Stomach (tissue), 9 donors: Measurements from ENCODE around the gene SGMS1. TPM values are rescaled to one million over a fixed set of nuclear protein-coding genes. Genes with fewer than 3 reads are reported as not detected.

Experiments
- DNase-seq, 2 donors: peaks; one replicate each; pipeline versions ENCODE4 v3.0.0 to v3.0.0-alpha.2; 2013 to 2019
- H3K27ac ChIP-seq, 5 donors: fragments of 200-600 bp in 4 of 5; sonication (generic) in 4 of 5; one replicate each; pipeline ENCODE4 v1.5.1; 2013 to 2019; ENCODE audit warnings: mild to moderate bottlenecking in 1 of 5, moderate library complexity in 1 of 5
- H3K27me3 ChIP-seq, 3 donors: fragments of 200-600 bp; sonication (generic); one replicate each; pipeline ENCODE4 v1.5.1; 2017 to 2019; ENCODE audit warnings: mixed run types in 1 of 3
- H3K36me3 ChIP-seq, 4 donors: fragments of 200-600 bp; sonication (generic); 1 replicate in 3 of 4; 2 replicates in 1 of 4; pipeline ENCODE4 v1.5.1; 2016 to 2019
- H3K4me1 ChIP-seq, 4 donors: fragments of 200-600 bp; sonication (generic); one replicate each; pipeline ENCODE4 v1.5.1; 2016 to 2019
- H3K4me3 ChIP-seq, 4 donors: fragments of 200-600 bp; sonication (generic) in 3 of 4; one replicate each; pipeline ENCODE4 v1.5.1; 2016 to 2019; ENCODE audit warnings: mild to moderate bottlenecking in 1 of 4
- H3K9me3 ChIP-seq, 4 donors: fragments of 200-600 bp; sonication (generic); one replicate each; pipeline ENCODE4 v1.5.1; 2016 to 2019
- EP300 ChIP-seq: sonication (generic); formaldehyde crosslinking; IDR thresholded peaks from one replicate; pipeline ENCODE4 v1.6.1; 2017; ENCODE audit warnings: antibody characterized with exemption
- POLR2A ChIP-seq, 4 donors: fragments of 450-650 bp; IDR thresholded peaks; one replicate each; pipeline ENCODE4 v1.6.1; 2016; ENCODE audit warnings: antibody characterized with exemption in 4 of 4, control low read depth in 2 of 4, mild to moderate bottlenecking in 1 of 4, moderate library complexity in 1 of 4
- POLR2AphosphoS5 ChIP-seq, 3 donors: sonication (generic); formaldehyde crosslinking; IDR thresholded peaks; one replicate each; pipeline ENCODE4 v1.6.1; 2016; ENCODE audit warnings: antibody characterized with exemption in 3 of 3
- WGBS, 5 donors: extraction: QIAGEN DNeasy Blood & Tissue Kit in 3 of 5; methylation state at CpG; one replicate each; pipeline versions ENCODE4 v1.1.5 to v1.1.7; 2013 to 2018; 5-methylcytosine and 5-hydroxymethylcytosine counted together
- intact Hi-C: fragments of 100-400 bp; cut with DNase I; formaldehyde crosslinking; loops from one replicate; pipeline ENCODE4 v1.15.1; 2023; ENCODE audit warnings: low total_unique reads
- polyA plus RNA-seq, 3 donors: library from polyadenylated mRNA; stranded (reverse); fragments of 200-250 nt; gene quantifications; one replicate each; pipeline ENCODE4 v1.2.3, GENCODE V29; 2013
- total RNA-seq, 5 donors: library from RNA; depleted of rRNA; stranded (reverse); fragments of >200 nt; gene quantifications; one replicate each; pipeline versions ENCODE4 v1.1.0 to v1.2.3, GENCODE V29; 2014 to 2016
- TF ChIP-seq, protein P1 (sequence below), 7 experiments: fragments of 450-650 bp in 4 of 7; fragments of 200-600 bp in 3 of 7; sonication (generic) in 3 of 7; IDR thresholded peaks; one replicate each; pipeline ENCODE4 v1.5.1; 2016 to 2019; ENCODE audit warnings: antibody characterized with exemption in 7 of 7, control low read depth in 2 of 7, mild to moderate bottlenecking in 1 of 7
- donor health status: healthy with polysubstance abuse.
- donor health status: Bipolar disorder and iron deficiency.
- donor health status: healthy.

The SGMS1 gene
- total and polyA plus RNA-seq, 8 donors, result 6.2 to 229 (median 49.6) TPM

GRCh38 chr10:50563906-50564305, 59.9 kb downstream of the SGMS1 start:
- Histone ChIP-seq H3K9me3 (no peaks in the 10 kb centered on the region), H3K4me3 (no peak overlapping the region), H3K4me1 (peaks cover 15 to 46% (median 35%) of the 10 kb centered on the region in 4 donors), H3K36me3 (no peaks in the 10 kb centered on the region), H3K27ac (no peak overlapping the region), H3K27me3 (no peaks in the 10 kb centered on the region)
- no peak for DNase-seq
- WGBS, 5 donors, result 51 to 67% (median 61%) methylated on average over 5 of the region's 5 CpGs
- TF ChIP-seq POLR2AphosphoS5 (IDR thresholded peaks at IDR 0.05), result no peak
- TF ChIP-seq EP300, result no peak
- TF ChIP-seq, protein P1, sequence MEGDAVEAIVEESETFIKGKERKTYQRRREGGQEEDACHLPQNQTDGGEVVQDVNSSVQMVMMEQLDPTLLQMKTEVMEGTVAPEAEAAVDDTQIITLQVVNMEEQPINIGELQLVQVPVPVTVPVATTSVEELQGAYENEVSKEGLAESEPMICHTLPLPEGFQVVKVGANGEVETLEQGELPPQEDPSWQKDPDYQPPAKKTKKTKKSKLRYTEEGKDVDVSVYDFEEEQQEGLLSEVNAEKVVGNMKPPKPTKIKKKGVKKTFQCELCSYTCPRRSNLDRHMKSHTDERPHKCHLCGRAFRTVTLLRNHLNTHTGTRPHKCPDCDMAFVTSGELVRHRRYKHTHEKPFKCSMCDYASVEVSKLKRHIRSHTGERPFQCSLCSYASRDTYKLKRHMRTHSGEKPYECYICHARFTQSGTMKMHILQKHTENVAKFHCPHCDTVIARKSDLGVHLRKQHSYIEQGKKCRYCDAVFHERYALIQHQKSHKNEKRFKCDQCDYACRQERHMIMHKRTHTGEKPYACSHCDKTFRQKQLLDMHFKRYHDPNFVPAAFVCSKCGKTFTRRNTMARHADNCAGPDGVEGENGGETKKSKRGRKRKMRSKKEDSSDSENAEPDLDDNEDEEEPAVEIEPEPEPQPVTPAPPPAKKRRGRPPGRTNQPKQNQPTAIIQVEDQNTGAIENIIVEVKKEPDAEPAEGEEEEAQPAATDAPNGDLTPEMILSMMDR (IDR thresholded peaks at IDR 0.05), result no peak
- no peak for TF ChIP-seq POLR2A (IDR thresholded peaks at IDR 0.05)
- intact Hi-C loops, result no loop called here

GRCh38 chr10:50561816-50562215, 61.9 kb downstream of the SGMS1 start:
- intact Hi-C loops, result no loop called here
- Histone ChIP-seq H3K27me3 (no peaks in the 10 kb centered on the region), H3K27ac (peak overlapping the region in 4 of 5 donors; percentile 38 to 76 (median 58)), H3K9me3 (no peaks in the 10 kb centered on the region), H3K4me3 (no peak overlapping the region), H3K36me3 (no peaks in the 10 kb centered on the region), H3K4me1 (peaks cover 20 to 55% (median 40%) of the 10 kb centered on the region in 4 donors)
- 34 to 61% (median 43%) methylated on average over 2 of the region's 2 CpGs for WGBS, 5 donors
- peak in 1 of 2 donors; percentile 61 for DNase-seq
- TF ChIP-seq, protein P1 (IDR thresholded peaks at IDR 0.05), result peak in 5 of 7 experiments; percentile 54 to 76 (median 65)
- no peak for TF ChIP-seq POLR2AphosphoS5 (IDR thresholded peaks at IDR 0.05)

GRCh38 chr10:50561266-50561665, 62.5 kb downstream of the SGMS1 start:
- WGBS, 5 donors, result 19 to 37% (median 27%) methylated on average over 5 of the region's 5 CpGs
- DNase-seq, result peak in 1 of 2 donors; percentile 70
- Histone ChIP-seq H3K4me1 (peaks cover 23 to 60% (median 43%) of the 10 kb centered on the region in 4 donors), H3K27ac (peak overlapping the region; percentile 38 to 76 (median 56)), H3K9me3 (no peaks in the 10 kb centered on the region), H3K4me3 (no peak overlapping the region), H3K27me3 (no peaks in the 10 kb centered on the region), H3K36me3 (no peaks in the 10 kb centered on the region)
- intact Hi-C loops, result no loop called here
- TF ChIP-seq, protein P1 (IDR thresholded peaks at IDR 0.05), result no peak
- no peak for TF ChIP-seq EP300
- peak; percentile 31 to 74 (median 45) for TF ChIP-seq POLR2AphosphoS5 (IDR thresholded peaks at IDR 0.05)
- TF ChIP-seq POLR2A (IDR thresholded peaks at IDR 0.05), result no peak

- no peak for DNase-seq
- H3K4me3 ChIP-seq, result no peak overlapping the region
- peak overlapping the region in 1 of 5 donors; percentile 76 for H3K27ac ChIP-seq
- H3K4me1 ChIP-seq, result peaks cover 28 to 69% (median 52%) of the 10 kb centered on the region in 4 donors
- H3K27me3 ChIP-seq, result no peaks in the 10 kb centered on the region
- H3K9me3 ChIP-seq, result no peaks in the 10 kb centered on the region
- no peak for TF ChIP-seq POLR2AphosphoS5 (IDR thresholded peaks at IDR 0.05)
- no peak for TF ChIP-seq POLR2A (IDR thresholded peaks at IDR 0.05)
- TF ChIP-seq, protein P1 (IDR thresholded peaks at IDR 0.05), result no peak
- TF ChIP-seq EP300, result no peak
- intact Hi-C loops, result no loop called here
- 68 to 87% (median 83%) methylated on average over 1 of the region's 1 CpG for WGBS, 5 donors
- no peaks in the 10 kb centered on the region for H3K36me3 ChIP-seq
Measured at GRCh38 chr10:50560370-50560769, 63.4 kb downstream of the SGMS1 start.
